Activated CD8-positive, alpha-beta memory T cell treated with anti-CD3 and anti-CD28 coated beads, Interleukin-2, amount 50 U/mL, for 48 hours (primary cell): ENCODE results near the gene SLC15A5.

Experiments used
- DNase-seq: peaks from one replicate; pipeline ENCODE4 v3.0.0-alpha.2; 2020

The SLC15A5 gene

GRCh38 chr12:16171348-16171747, 106.1 kb downstream of the SLC15A5 start:
- DNase-seq = no peak

GRCh38 chr12:16168078-16168477, 109.4 kb downstream of the SLC15A5 start:
- no peak for DNase-seq

DNA sequence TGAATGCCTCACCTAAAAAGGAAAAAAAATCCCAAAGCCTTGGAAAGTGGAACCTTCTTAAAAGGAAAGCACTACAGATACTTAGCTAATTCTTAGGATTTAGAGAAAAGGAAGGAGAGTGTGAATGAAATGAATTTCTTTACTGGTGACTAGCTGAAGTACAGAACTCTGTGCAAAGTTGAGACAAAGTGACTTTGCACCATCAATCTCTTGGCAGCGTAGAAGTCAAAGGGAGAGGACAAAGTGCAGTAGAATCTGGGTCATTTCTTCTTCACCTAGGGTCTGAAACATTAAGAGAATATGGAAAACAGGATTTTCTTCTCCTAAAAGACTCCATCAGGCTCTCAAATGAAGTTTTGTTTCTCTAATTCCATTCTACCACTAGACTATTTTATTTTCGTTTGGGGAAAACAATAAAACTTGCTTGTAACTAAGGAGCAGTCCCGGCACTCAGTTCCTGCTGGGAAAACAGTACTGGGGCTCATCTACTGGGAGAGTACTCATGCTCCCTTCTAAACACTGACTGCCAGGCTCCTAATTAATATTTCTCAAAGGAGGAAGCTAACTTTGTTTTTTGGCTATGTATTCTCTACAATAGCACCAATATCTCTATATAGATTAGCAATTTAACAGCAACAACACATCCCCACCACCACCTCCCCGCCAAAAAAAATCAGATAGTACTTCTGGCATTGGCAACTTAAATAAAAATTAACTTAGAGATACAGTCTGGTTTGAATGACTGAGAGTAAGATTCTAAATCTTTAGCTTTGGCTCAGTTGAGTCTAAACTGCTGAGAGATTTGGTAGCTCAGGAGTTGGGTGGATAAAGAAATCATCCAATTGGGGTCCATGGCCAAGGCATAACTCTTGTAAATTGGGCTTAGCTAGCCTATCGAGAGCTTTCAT, 110.7 kb downstream of the SLC15A5 start:
- DNase-seq = no peak

GRCh38 chr12:16165506-16165905, 112.0 kb downstream of the SLC15A5 start:
- no peak for DNase-seq

DNA sequence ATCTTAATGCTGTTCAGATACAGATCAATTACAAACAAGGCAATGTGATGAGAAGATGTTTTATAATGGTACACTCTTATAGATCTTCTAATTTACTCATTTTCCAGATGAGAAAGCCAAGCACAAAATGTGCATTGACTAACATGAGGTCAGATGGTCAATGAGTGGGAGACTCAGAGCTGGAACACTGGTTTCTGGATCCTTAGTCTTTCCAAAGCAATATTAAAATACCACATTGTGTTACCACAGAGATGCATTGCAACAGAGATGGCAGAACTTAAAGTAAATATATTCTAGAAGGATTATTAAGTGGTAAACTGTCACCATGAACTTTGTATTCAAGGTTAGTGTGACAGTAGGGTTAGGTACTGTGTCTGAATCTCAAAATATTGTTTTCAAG, 113.6 kb downstream of the SLC15A5 start:
- DNase-seq = no peak

- DNase-seq = no peak
Observed at GRCh38 chr12:16163146-16163545, 114.3 kb downstream of the SLC15A5 start.

DNA sequence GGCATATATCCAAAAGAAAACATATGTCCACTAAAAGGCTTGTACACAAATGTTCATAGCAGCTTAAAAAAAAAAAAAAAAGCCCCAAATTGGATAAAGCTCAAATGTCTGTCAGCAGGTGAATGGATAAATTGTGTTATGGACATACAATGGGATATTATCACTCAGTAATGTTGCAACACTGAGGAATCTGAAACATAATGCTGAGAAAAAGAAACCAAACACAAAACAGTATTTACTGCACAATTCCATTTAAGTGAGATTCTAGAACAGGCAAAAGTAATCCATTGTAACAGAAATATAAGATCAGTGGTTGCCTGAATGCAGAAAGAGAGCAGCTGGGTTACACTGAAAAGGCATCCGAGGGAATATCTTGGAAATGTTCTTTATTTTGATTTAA, 117.9 kb downstream of the SLC15A5 start:
- no peak for DNase-seq

DNA sequence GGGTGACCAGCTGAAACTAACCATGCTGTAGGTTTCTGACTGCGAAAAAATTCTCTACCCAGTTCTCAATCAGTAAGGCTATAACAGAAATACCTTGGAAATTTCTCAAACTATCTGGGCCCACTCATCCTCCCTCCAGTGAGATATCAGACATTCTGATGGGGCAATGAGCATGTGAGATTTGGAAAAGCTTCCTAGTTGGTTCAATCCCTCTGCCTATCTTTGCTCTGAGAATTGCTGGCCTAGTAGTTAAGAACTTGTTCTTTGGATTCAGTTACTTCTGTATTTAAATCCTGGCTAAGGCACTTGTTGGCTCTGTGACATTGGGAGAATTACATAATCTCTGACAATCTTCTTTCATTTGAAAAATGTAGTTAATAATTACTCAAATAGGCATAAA, 119.4 kb downstream of the SLC15A5 start:
- DNase-seq = no peak

DNA sequence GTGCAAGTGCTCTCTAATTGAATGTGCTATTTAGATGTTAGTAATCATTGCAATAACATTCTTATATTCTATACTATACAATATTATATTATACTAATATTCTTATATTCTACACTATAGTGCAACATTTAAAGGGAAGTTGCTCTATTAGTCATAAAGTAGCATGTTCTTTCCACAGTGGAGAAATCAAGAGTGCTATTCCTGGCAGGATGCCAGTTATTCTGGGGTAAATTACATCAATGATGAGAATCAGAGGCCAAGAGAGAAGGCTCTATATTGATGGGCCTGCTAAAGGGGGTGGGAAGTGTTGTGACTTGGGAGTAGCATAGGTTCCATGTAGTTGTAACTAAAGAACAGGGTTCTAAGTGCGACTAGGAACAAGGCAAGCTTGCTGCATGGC, 121.5 kb downstream of the SLC15A5 start:
- DNase-seq = no peak

GRCh38 chr12:16154990-16155389, 122.5 kb downstream of the SLC15A5 start:
- no peak for DNase-seq

- DNase-seq = no peak
Observed at GRCh38 chr12:16152885-16153673, 124.4 kb downstream of the SLC15A5 start.

GRCh38 chr12:16150276-16150675, 127.2 kb downstream of the SLC15A5 start:
- no peak for DNase-seq

DNA sequence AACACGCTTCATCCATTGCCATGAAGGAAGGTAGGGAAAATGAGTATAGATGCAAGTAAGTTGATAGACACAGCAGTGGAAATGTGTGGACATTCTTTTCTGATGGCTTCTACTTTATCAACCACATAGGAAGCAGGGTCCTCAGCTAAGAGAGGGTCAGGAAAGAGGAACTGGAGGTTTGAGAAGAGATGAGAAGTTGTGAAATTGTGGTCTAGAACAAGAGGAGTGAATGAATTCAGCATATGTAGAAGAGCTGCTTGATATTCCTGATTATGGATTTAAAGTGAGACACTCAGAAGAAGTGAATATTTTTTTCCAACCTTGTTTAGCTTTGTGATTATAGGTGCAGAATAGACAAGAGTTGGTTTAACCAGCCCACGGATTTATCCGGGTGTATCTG, 128.5 kb downstream of the SLC15A5 start:
- DNase-seq = no peak
